ENCODE results near the gene FBXO17.

FBXO17 gene

GRCh38 chr19:38912600-38913514 is 62.7 kb downstream of the FBXO17 start:
- no peak for DNase-seq

GRCh38 chr19:38911388-38912001 is 64.0 kb downstream of the FBXO17 start:
- DNase-seq = no peak

- DNase-seq = no peak
Observed at GRCh38 chr19:38910488-38910887, 65.1 kb downstream of the FBXO17 start.

GRCh38 chr19:38908911-38909310 is 66.6 kb downstream of the FBXO17 start:
- DNase-seq = no peak

- DNase-seq = no peak
Observed at GRCh38 chr19:38907670-38908069, 67.9 kb downstream of the FBXO17 start.

GRCh38 chr19:38907227-38907626 is 68.3 kb downstream of the FBXO17 start:
- DNase-seq = no peak

- DNase-seq = no peak
Observed at GRCh38 chr19:38905620-38906019, 69.9 kb downstream of the FBXO17 start.

- DNase-seq = no peak
Observed at GRCh38 chr19:38904581-38905539, 70.7 kb downstream of the FBXO17 start.

GRCh38 chr19:38901683-38902082 is 73.9 kb downstream of the FBXO17 start:
- no peak for DNase-seq

GRCh38 chr19:38900743-38901190 is 74.8 kb downstream of the FBXO17 start:
- DNase-seq = no peak

- no peak for DNase-seq
Observed at GRCh38 chr19:38900202-38900629, 75.3 kb downstream of the FBXO17 start.

- DNase-seq = peak; percentile 98
Observed at GRCh38 chr19:38899447-38900201, 75.9 kb downstream of the FBXO17 start, which contains the start of the genes NFKBIB and SIRT2. NFKBIB (plus strand) TSS chr19:38899969; CDS start chr19:38900033, 64 bp downstream. SIRT2 (minus strand) TSS chr19:38899618; CDS start chr19:38899521, 97 bp downstream.

GRCh38 chr19:38898788-38899446 is 76.6 kb downstream of the FBXO17 start:
- no peak for DNase-seq

GRCh38 chr19:38894968-38895367 is 80.6 kb downstream of the FBXO17 start:
- DNase-seq = no peak

- DNase-seq = no peak
Observed at GRCh38 chr19:38893341-38893771, 82.2 kb downstream of the FBXO17 start.

GRCh38 chr19:38892841-38893240 is 82.7 kb downstream of the FBXO17 start:
- no peak for DNase-seq

GRCh38 chr19:38891771-38892170 is 83.8 kb downstream of the FBXO17 start:
- no peak for DNase-seq

Data from NCI-H2029 (cell line).